Measurements from ENCODE around the gene DNMT1.

Gene DNMT1

DNA sequence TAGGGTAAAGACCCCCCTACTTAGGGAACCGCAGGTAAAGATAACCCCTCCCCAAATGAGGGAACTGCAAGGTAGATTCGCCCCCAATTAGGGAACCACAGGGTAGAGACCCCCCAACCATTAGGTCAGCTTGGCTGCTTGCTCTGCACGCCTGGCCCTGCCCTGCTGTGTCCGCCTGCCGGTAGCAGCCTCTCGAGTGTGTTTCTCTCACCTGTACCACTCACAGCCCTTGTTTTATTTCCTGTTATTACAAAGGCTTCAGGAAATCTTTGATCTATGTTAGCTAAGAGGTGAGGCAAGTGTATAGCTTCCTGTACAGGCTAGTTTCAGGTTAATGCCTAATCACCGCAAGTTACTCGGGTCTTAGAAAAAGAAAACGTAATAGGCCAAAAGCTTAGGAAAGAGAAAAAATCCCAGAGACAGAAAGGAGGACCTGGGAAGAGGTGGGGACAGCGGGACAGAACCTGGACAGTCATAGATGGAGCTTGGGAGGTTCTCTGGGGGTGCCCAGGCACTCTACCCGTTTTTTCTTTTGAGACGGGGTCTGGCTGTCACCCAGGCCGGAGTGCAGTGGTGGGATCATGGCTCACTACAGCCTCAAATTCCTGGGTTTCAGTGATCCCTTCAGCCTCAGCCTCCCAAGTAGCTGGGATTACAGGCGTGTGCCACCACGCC lies 51.9 kb downstream of the DNMT1 start:
- Histone ChIP-seq H3K18ac (ENCODE audit: low read length) (no peak overlapping the region), H2BK120ac (ENCODE audit: low read depth, low read length) (no peak overlapping the region), H2AK5ac (ENCODE audit: low read depth, low read length) (no peak overlapping the region), H3K27ac (replicated peaks; ENCODE audit: low read length) (no peak overlapping the region), H3K27me3 (ENCODE audit: control insufficient read depth in 3 of 3, insufficient read depth in 3 of 3, low read depth in 1 of 3, low read length in 3 of 3) (no peaks in the 10 kb centered on the region), H3K14ac (ENCODE audit: low read length) (no peak overlapping the region), H3K4me3 (ENCODE audit: low read length in 2 of 2) (no peak overlapping the region), H2AFZ (ENCODE audit: low read length) (no peak overlapping the region), H3K4ac (ENCODE audit: low read length) (no peak overlapping the region), H4K8ac (ENCODE audit: low read depth, low read length) (no peak overlapping the region), H2BK5ac (ENCODE audit: low read length) (no peak overlapping the region), H3K36me3 (replicated peaks in 1 of 2; ENCODE audit: control insufficient read depth in 2 of 2, insufficient read depth in 2 of 2, low read length in 2 of 2) (peaks cover 81 to 99% of the 10 kb centered on the region in 2 donors), H4K91ac (ENCODE audit: low read depth, low read length, poor library complexity) (no peak overlapping the region), H3K79me1 (ENCODE audit: low read depth, low read length) (peaks cover 4% of the 10 kb centered on the region), H2BK12ac (ENCODE audit: low read length) (no peak overlapping the region), H3K9ac (ENCODE audit: low read depth, low read length, poor library complexity) (no peak overlapping the region), H3K23ac (ENCODE audit: low read depth, low read length, poor library complexity) (no peak overlapping the region), H3K4me1 (ENCODE audit: control insufficient read depth in 2 of 2, insufficient read depth in 1 of 2, low read depth in 1 of 2, low read length in 2 of 2) (no peaks in the 10 kb centered on the region), H2BK15ac (ENCODE audit: low read length) (no peak overlapping the region), H3K9me3 (replicated peaks in 1 of 2; ENCODE audit: control insufficient read depth in 2 of 2, insufficient read depth in 1 of 2, low read depth in 1 of 2, low read length in 2 of 2) (no peaks in the 10 kb centered on the region), H3K4me2 (ENCODE audit: insufficient read depth, low read length, poor library complexity, severe bottlenecking) (no peak overlapping the region)
- DNase-seq (ENCODE audit: low spot score) = no peak
- no CpG with 5 or more reads among the region's 15 CpGs for WGBS, 2 donors (ENCODE audit: extremely low coverage in 2 of 2, insufficient read length in 2 of 2, insufficient replicate concordance in 1 of 2)

DNA sequence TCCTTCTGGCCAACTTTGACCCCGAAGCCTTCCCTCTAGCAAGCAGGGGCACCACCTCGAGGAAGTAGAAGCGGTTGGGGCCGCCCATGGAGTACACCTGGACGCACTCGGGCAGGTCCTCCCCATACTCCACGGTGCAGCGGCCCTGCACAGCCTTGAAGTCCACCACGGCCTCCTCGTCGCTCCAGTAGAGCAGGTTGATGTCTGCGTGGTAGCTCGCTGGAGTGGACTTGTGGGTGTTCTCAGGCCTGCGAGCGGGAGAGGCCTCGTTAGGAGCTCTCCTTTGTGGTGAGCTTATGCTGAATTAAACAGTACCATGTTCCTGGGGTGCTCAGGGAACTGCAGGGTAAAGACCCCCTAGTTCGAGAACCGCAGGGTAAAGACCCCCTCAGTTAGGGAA lies 52.8 kb downstream of the DNMT1 start:
- H2AK5ac ChIP-seq (ENCODE audit: low read depth, low read length) = no peak overlapping the region
- no peak overlapping the region for H3K27ac ChIP-seq (replicated peaks; ENCODE audit: low read length)
- no peak overlapping the region for H4K91ac ChIP-seq (ENCODE audit: low read depth, low read length, poor library complexity)
- no peaks in the 10 kb centered on the region for H3K9me3 ChIP-seq (replicated peaks in 1 of 2; ENCODE audit: control insufficient read depth in 2 of 2, insufficient read depth in 1 of 2, low read depth in 1 of 2, low read length in 2 of 2)
- H2BK5ac ChIP-seq (ENCODE audit: low read length) = no peak overlapping the region
- H2BK15ac ChIP-seq (ENCODE audit: low read length) = no peak overlapping the region
- no peak overlapping the region for H3K9ac ChIP-seq (ENCODE audit: low read depth, low read length, poor library complexity)
- no peaks in the 10 kb centered on the region for H3K27me3 ChIP-seq (ENCODE audit: control insufficient read depth in 3 of 3, insufficient read depth in 3 of 3, low read depth in 1 of 3, low read length in 3 of 3)
- WGBS, 2 donors (ENCODE audit: extremely low coverage in 2 of 2, insufficient read length in 2 of 2, insufficient replicate concordance in 1 of 2) = no CpG with 5 or more reads among the region's 18 CpGs
- H3K4me1 ChIP-seq (ENCODE audit: control insufficient read depth in 2 of 2, insufficient read depth in 1 of 2, low read depth in 1 of 2, low read length in 2 of 2) = no peaks in the 10 kb centered on the region
- no peak overlapping the region for H3K18ac ChIP-seq (ENCODE audit: low read length)
- H3K79me1 ChIP-seq (ENCODE audit: low read depth, low read length) = peaks cover 7% of the 10 kb centered on the region
- no peak overlapping the region for H2BK12ac ChIP-seq (ENCODE audit: low read length)
- no peak for DNase-seq (ENCODE audit: low spot score)
- H4K8ac ChIP-seq (ENCODE audit: low read depth, low read length) = no peak overlapping the region
- H3K14ac ChIP-seq (ENCODE audit: low read length) = no peak overlapping the region
- H3K4me2 ChIP-seq (ENCODE audit: insufficient read depth, low read length, poor library complexity, severe bottlenecking) = no peak overlapping the region
- peaks cover 89 to 99% of the 10 kb centered on the region in 2 donors for H3K36me3 ChIP-seq (replicated peaks in 1 of 2; ENCODE audit: control insufficient read depth in 2 of 2, insufficient read depth in 2 of 2, low read length in 2 of 2)
- no peak overlapping the region for H3K4ac ChIP-seq (ENCODE audit: low read length)
- H2AFZ ChIP-seq (ENCODE audit: low read length) = no peak overlapping the region
- H3K4me3 ChIP-seq (ENCODE audit: low read length in 2 of 2) = peak overlapping the region in 1 of 2 donors; percentile 18
- no peak overlapping the region for H2BK120ac ChIP-seq (ENCODE audit: low read depth, low read length)
- H3K23ac ChIP-seq (ENCODE audit: low read depth, low read length, poor library complexity) = no peak overlapping the region

DNA sequence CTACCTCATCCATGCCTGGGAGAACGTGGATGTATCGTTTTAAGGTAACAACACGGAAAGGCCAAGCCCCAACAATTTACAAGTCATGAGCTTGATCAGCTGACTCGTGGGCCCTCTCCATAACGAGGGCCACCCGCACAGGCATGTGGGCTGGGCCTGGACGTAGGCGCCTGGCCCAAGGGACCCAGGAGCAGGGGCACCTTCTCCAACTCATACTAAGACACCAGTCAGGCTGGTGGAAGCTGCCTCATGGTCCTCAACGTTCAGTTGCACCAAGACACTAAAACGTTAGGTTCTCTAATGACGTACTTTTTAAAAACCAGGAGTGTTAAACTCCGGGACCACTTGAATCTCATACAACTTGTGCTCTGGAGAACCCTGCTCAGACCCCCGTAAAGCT lies 53.3 kb downstream of the DNMT1 start:
- Histone ChIP-seq H2BK5ac (ENCODE audit: low read length) (no peak overlapping the region), H3K23ac (ENCODE audit: low read depth, low read length, poor library complexity) (no peak overlapping the region), H2AK5ac (ENCODE audit: low read depth, low read length) (no peak overlapping the region), H3K36me3 (replicated peaks in 1 of 2; ENCODE audit: control insufficient read depth in 2 of 2, insufficient read depth in 2 of 2, low read length in 2 of 2) (peaks cover 88 to 99% of the 10 kb centered on the region in 2 donors), H2AFZ (ENCODE audit: low read length) (no peak overlapping the region), H3K14ac (ENCODE audit: low read length) (no peak overlapping the region), H3K18ac (ENCODE audit: low read length) (no peak overlapping the region), H2BK120ac (ENCODE audit: low read depth, low read length) (no peak overlapping the region), H3K27me3 (ENCODE audit: control insufficient read depth in 3 of 3, insufficient read depth in 3 of 3, low read depth in 1 of 3, low read length in 3 of 3) (no peaks in the 10 kb centered on the region), H3K4ac (ENCODE audit: low read length) (no peak overlapping the region), H4K91ac (ENCODE audit: low read depth, low read length, poor library complexity) (no peak overlapping the region), H3K9me3 (replicated peaks in 1 of 2; ENCODE audit: control insufficient read depth in 2 of 2, insufficient read depth in 1 of 2, low read depth in 1 of 2, low read length in 2 of 2) (no peaks in the 10 kb centered on the region), H3K79me1 (ENCODE audit: low read depth, low read length) (peaks cover 10% of the 10 kb centered on the region), H4K8ac (ENCODE audit: low read depth, low read length) (no peak overlapping the region), H3K4me3 (ENCODE audit: low read length in 2 of 2) (no peak overlapping the region), H3K27ac (replicated peaks; ENCODE audit: low read length) (no peak overlapping the region), H2BK15ac (ENCODE audit: low read length) (no peak overlapping the region), H3K4me1 (ENCODE audit: control insufficient read depth in 2 of 2, insufficient read depth in 1 of 2, low read depth in 1 of 2, low read length in 2 of 2) (no peaks in the 10 kb centered on the region), H3K4me2 (ENCODE audit: insufficient read depth, low read length, poor library complexity, severe bottlenecking) (no peak overlapping the region), H3K9ac (ENCODE audit: low read depth, low read length, poor library complexity) (no peak overlapping the region), H2BK12ac (ENCODE audit: low read length) (no peak overlapping the region)
- no CpG with 5 or more reads among the region's 13 CpGs for WGBS, 2 donors (ENCODE audit: extremely low coverage in 2 of 2, insufficient read length in 2 of 2, insufficient replicate concordance in 1 of 2)
- no peak for DNase-seq (ENCODE audit: low spot score)

DNA sequence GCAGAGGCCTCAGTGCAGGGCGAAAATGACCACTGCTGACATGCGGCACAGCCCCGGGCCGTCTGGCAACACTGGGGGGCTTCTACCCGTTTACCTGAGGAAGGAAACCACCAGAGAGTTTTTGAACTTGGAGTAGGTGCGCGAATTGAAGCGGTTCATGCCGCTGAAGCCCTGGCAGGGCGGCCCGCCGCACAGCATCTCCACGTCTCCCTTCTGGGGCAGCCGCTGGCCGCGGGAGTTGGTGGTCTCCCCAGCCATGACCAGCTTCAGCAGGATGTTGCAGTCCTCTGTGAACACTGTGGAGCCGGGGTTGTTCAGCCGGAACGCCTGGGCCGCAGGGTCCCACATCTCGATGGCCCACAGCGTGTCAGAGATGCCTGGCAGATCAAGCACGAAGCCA lies 54.8 kb downstream of the DNMT1 start:
- H2AFZ ChIP-seq (ENCODE audit: low read length) = no peak overlapping the region
- peaks cover 10% of the 10 kb centered on the region for H3K79me1 ChIP-seq (ENCODE audit: low read depth, low read length)
- H3K18ac ChIP-seq (ENCODE audit: low read length) = no peak overlapping the region
- DNase-seq (ENCODE audit: low spot score) = no peak
- H3K4me3 ChIP-seq (ENCODE audit: low read length in 2 of 2) = no peak overlapping the region
- no peak overlapping the region for H4K91ac ChIP-seq (ENCODE audit: low read depth, low read length, poor library complexity)
- H2BK15ac ChIP-seq (ENCODE audit: low read length) = no peak overlapping the region
- H3K4ac ChIP-seq (ENCODE audit: low read length) = no peak overlapping the region
- H3K23ac ChIP-seq (ENCODE audit: low read depth, low read length, poor library complexity) = no peak overlapping the region
- H2BK5ac ChIP-seq (ENCODE audit: low read length) = no peak overlapping the region
- no peak overlapping the region for H4K8ac ChIP-seq (ENCODE audit: low read depth, low read length)
- no peaks in the 10 kb centered on the region for H3K27me3 ChIP-seq (ENCODE audit: control insufficient read depth in 3 of 3, insufficient read depth in 3 of 3, low read depth in 1 of 3, low read length in 3 of 3)
- no peak overlapping the region for H3K4me2 ChIP-seq (ENCODE audit: insufficient read depth, low read length, poor library complexity, severe bottlenecking)
- H3K4me1 ChIP-seq (ENCODE audit: control insufficient read depth in 2 of 2, insufficient read depth in 1 of 2, low read depth in 1 of 2, low read length in 2 of 2) = no peaks in the 10 kb centered on the region
- H2AK5ac ChIP-seq (ENCODE audit: low read depth, low read length) = no peak overlapping the region
- no peak overlapping the region for H2BK120ac ChIP-seq (ENCODE audit: low read depth, low read length)
- no peak overlapping the region for H3K14ac ChIP-seq (ENCODE audit: low read length)
- no peak overlapping the region for H3K9ac ChIP-seq (ENCODE audit: low read depth, low read length, poor library complexity)
- no peak overlapping the region for H2BK12ac ChIP-seq (ENCODE audit: low read length)
- H3K27ac ChIP-seq (replicated peaks; ENCODE audit: low read length) = no peak overlapping the region
- WGBS, 2 donors (ENCODE audit: extremely low coverage in 2 of 2, insufficient read length in 2 of 2, insufficient replicate concordance in 1 of 2) = no CpG with 5 or more reads among the region's 23 CpGs
- H3K36me3 ChIP-seq (replicated peaks in 1 of 2; ENCODE audit: control insufficient read depth in 2 of 2, insufficient read depth in 2 of 2, low read length in 2 of 2) = peaks cover 85 to 99% of the 10 kb centered on the region in 2 donors
- H3K9me3 ChIP-seq (replicated peaks in 1 of 2; ENCODE audit: control insufficient read depth in 2 of 2, insufficient read depth in 1 of 2, low read depth in 1 of 2, low read length in 2 of 2) = no peaks in the 10 kb centered on the region

Data from neuronal stem cell (in vitro differentiated cells).